DOHH2 (cell line): ENCODE measurements around the gene SSBP2.

Source experiments
- H3F3A ChIP-seq: fragments of 200-600 bp; sonication (generic), shearing (Covaris generic); 2 replicates; pipeline ENCODE4 v1.6.0; 2016; ENCODE audit warnings: antibody characterized with exemption, mild to moderate bottlenecking; ENCODE audit not compliant: control insufficient read depth, insufficient read depth
- H3K27ac ChIP-seq: fragments of 200-600 bp; sonication (generic); 2 replicates; pipeline ENCODE4 v1.5.1; 2014; ENCODE audit warnings: low read depth, mild to moderate bottlenecking, low read length, moderate library complexity
- H3K27me3 ChIP-seq: fragments of 200-600 bp; sonication (generic); 2 replicates; pipeline ENCODE4 v1.6.1; 2014; ENCODE audit warnings: mild to moderate bottlenecking, low read length, mixed read lengths; ENCODE audit not compliant: control insufficient read depth
- H3K36me3 ChIP-seq: fragments of 200-600 bp; sonication (generic); 2 replicates; pipeline ENCODE4 v1.6.1; 2014; ENCODE audit warnings: mild to moderate bottlenecking, low read length, moderate library complexity, mixed read lengths; ENCODE audit not compliant: control insufficient read depth
- H3K4me1 ChIP-seq: fragments of 200-600 bp; sonication (generic); 2 replicates; pipeline ENCODE4 v1.6.1; 2014; ENCODE audit warnings: mild to moderate bottlenecking, low read length, mixed read lengths; ENCODE audit not compliant: control insufficient read depth
- H3K4me2 ChIP-seq: fragments of 200-600 bp; sonication (generic); 2 replicates; pipeline ENCODE4 v1.6.0; 2014; ENCODE audit warnings: mild to moderate bottlenecking, low read length, moderate library complexity
- H3K4me3 ChIP-seq: fragments of 200-600 bp; sonication (generic); 2 replicates; pipeline ENCODE4 v1.5.1; 2014; ENCODE audit warnings: mild to moderate bottlenecking, low read length, mixed read lengths
- H3K79me2 ChIP-seq: fragments of 200-600 bp; sonication (generic); 2 replicates; pipeline ENCODE4 v1.6.1; 2014; ENCODE audit warnings: mild to moderate bottlenecking, low read length, mixed read lengths; ENCODE audit not compliant: control insufficient read depth
- H3K9me2 ChIP-seq: fragments of 200-600 bp; sonication (generic); replicated peaks from 2 replicates; pipeline ENCODE4 v1.6.1; 2014; ENCODE audit warnings: mild to moderate bottlenecking, low read length, mixed read lengths; ENCODE audit not compliant: control insufficient read depth
- H3K9me3 ChIP-seq: fragments of 200-600 bp; sonication (generic); 2 replicates; pipeline ENCODE4 v1.6.1; 2014; ENCODE audit warnings: antibody characterized with exemption, low read length, mixed read lengths; ENCODE audit not compliant: control insufficient read depth, insufficient read depth
- H4K20me1 ChIP-seq: fragments of 200-600 bp; sonication (generic); 2 replicates; pipeline ENCODE4 v1.6.0; 2014; ENCODE audit warnings: low read depth, mild to moderate bottlenecking, antibody characterized with exemption, low read length, moderate library complexity; ENCODE audit not compliant: control insufficient read depth, insufficient read depth
- EZH2phosphoT487 ChIP-seq: fragments of 200-600 bp; sonication (generic); IDR thresholded peaks from 2 replicates; pipeline ENCODE4 v1.6.1; 2017; ENCODE audit warnings: borderline replicate concordance, mild to moderate bottlenecking, antibody characterized with exemption, low read length, moderate library complexity, mixed read lengths
- TF ChIP-seq, protein P1 (sequence below): fragments of 200-600 bp; sonication (generic); IDR thresholded peaks from one replicate; pipeline ENCODE4 v1.5.1; 2014; ENCODE audit warnings: antibody characterized with exemption, mild to moderate bottlenecking, low read depth, low read length; ENCODE audit not compliant: poor library complexity, severe bottlenecking

SSBP2 gene

DNA sequence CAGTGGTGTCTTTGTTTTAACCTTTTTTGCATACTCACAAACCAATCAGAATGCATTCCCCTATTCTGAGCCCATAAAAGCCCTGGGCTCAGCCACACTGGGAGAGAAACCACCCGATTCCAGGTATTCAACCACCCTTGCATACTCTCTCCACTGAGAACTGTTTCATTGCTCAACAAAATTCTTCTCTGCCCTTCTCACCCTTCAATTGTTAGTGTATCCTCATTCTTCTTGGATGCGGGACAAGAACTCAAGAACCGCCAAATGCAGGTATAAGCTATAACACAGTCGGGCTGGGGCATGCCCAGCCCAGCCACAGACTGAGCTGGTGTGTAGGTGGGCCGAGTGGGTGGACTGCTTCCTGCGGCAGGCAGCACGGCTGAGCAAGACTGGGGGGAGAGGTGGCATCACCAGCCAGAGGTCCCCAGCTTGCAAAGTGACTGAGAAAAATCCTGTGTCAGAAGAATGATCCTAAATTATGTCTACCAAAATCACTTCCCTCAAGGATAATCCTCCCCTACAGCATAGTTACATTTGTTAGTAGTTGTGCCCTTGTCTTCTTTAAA lies 141.0 kb downstream of the SSBP2 start:
- no peak overlapping the region for H3K4me2 ChIP-seq
- peaks cover 72% of the 10 kb centered on the region for H3K36me3 ChIP-seq
- no peaks in the 10 kb centered on the region for H3K27me3 ChIP-seq
- H3K9me3 ChIP-seq: peaks cover 12% of the 10 kb centered on the region; the same call in 1 of the 2 replicates
- H3K27ac ChIP-seq: no peak overlapping the region
- peaks cover 12% of the 10 kb centered on the region; the same call in 1 of the 2 replicates for H3K79me2 ChIP-seq
- TF ChIP-seq EZH2phosphoT487: no peak
- TF ChIP-seq, protein P1, sequence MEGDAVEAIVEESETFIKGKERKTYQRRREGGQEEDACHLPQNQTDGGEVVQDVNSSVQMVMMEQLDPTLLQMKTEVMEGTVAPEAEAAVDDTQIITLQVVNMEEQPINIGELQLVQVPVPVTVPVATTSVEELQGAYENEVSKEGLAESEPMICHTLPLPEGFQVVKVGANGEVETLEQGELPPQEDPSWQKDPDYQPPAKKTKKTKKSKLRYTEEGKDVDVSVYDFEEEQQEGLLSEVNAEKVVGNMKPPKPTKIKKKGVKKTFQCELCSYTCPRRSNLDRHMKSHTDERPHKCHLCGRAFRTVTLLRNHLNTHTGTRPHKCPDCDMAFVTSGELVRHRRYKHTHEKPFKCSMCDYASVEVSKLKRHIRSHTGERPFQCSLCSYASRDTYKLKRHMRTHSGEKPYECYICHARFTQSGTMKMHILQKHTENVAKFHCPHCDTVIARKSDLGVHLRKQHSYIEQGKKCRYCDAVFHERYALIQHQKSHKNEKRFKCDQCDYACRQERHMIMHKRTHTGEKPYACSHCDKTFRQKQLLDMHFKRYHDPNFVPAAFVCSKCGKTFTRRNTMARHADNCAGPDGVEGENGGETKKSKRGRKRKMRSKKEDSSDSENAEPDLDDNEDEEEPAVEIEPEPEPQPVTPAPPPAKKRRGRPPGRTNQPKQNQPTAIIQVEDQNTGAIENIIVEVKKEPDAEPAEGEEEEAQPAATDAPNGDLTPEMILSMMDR: no peak
- H3K4me1 ChIP-seq: no peaks in the 10 kb centered on the region
- no peaks in the 10 kb centered on the region for H3K9me2 ChIP-seq
- H3K4me3 ChIP-seq: no peak overlapping the region
- no peaks in the 10 kb centered on the region for H4K20me1 ChIP-seq
- H3F3A ChIP-seq: no peaks in the 10 kb centered on the region; the same call in 1 of the 2 replicates

DNA sequence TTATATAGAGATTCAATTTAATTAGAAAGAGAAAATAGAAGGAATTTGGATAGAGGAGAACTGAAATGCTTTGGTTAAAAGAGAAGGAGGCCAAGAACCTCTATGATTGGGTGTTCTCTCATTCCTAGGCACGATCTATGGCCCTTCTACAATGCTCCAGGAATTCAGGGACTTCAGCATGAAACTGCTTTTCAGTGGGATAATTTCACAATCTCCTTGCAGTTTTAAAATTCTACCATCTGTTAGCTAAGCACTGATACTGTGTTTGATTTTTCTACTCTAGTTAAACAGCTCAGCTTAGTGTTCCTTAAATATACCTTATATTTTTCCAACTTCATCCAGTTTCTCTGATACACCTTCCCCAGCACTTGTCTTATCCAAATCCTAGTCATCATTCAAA lies 141.9 kb downstream of the SSBP2 start:
- Histone ChIP-seq H4K20me1 (no peaks in the 10 kb centered on the region), H3K4me1 (no peaks in the 10 kb centered on the region), H3K27ac (no peak overlapping the region), H3F3A (no peaks in the 10 kb centered on the region), H3K4me2 (no peak overlapping the region), H3K79me2 (peaks cover 12% of the 10 kb centered on the region; the same call in 1 of the 2 replicates), H3K4me3 (no peak overlapping the region), H3K9me2 (no peaks in the 10 kb centered on the region), H3K27me3 (no peaks in the 10 kb centered on the region), H3K36me3 (peaks cover 73% of the 10 kb centered on the region), H3K9me3 (peaks cover 12% of the 10 kb centered on the region; the same call in 1 of the 2 replicates)
- TF ChIP-seq EZH2phosphoT487: no peak
- TF ChIP-seq, protein P1: no peak

DNA sequence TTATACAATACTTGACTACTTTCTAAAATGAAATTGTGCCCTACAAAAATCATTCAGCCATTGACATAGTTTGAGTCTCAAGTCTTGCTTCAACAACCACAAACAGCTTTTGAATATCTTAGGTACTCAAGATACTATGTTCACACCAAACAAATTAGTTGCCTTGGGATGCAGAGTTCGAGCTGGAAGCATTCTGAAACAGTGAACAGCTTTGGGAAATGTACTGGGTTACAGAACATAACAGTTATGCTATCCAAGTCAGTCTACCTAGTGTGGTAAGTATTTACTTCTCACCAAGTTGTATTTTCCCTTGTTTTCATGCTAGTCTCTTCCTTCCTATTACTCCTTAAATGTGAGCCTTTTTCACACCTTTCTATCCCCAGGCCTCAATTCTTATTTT lies 143.2 kb downstream of the SSBP2 start:
- Histone ChIP-seq H3K79me2 (peaks cover 12% of the 10 kb centered on the region; the same call in 1 of the 2 replicates), H3K4me1 (no peaks in the 10 kb centered on the region), H3K36me3 (peaks cover 72% of the 10 kb centered on the region)

More for the DNA sequence above, 143.2 kb downstream of the SSBP2 start:
- Histone ChIP-seq H4K20me1 (no peaks in the 10 kb centered on the region), H3K27me3 (no peaks in the 10 kb centered on the region), H3K27ac (no peak overlapping the region), H3K4me3 (no peak overlapping the region), H3F3A (no peaks in the 10 kb centered on the region), H3K9me2 (no peaks in the 10 kb centered on the region), H3K9me3 (peaks cover 12% of the 10 kb centered on the region; the same call in 1 of the 2 replicates), H3K4me2 (no peak overlapping the region)
- TF ChIP-seq EZH2phosphoT487: no peak
- TF ChIP-seq, protein P1: no peak
